HepG2 (cell line): ENCODE results near the gene LCE3E. TPM values are rescaled to one million over a fixed set of nuclear protein-coding genes. Genes with fewer than 3 reads are reported as not detected.

ENCODE experiments used
- ATAC-seq: fragments of 200-7000 bp; cut with Tn5 transposase; 3 replicates; pipeline ENCODE4 v1.9.1; 2020; ENCODE audit warnings: mild to moderate bottlenecking, moderate library complexity
- Bru-seq: library from RNA; stranded (reverse); fragments of 400-500 nt; gene quantifications from one replicate; lab custom pipeline; 2021; lab: Mats Ljungman, UMichigan
- BruChase-seq, 2 experiments: library from RNA; stranded (reverse); fragments of 400-500 nt; gene quantifications; one replicate each; lab custom pipeline; 2021; lab: Mats Ljungman, UMichigan
- BruUV-seq: library from RNA; stranded (reverse); fragments of 400-500 nt; replicated peaks from 2 replicates; lab custom pipeline; 2021; lab: Mats Ljungman, UMichigan
- CTCF ChIA-PET: fragments of 300-600 bp; formaldehyde crosslinking; extraction: SDS; loops from one replicate; lab custom pipeline; 2021; ENCODE audit warnings: low total read pairs, inconsistent platforms, low intra/inter-chr PET ratio; lab: Yijun Ruan, JAX
- POLR2A ChIA-PET: fragments of 350-600 bp; sonication (Branson Sonifier 250); formaldehyde crosslinking; loops from one replicate; lab custom pipeline; 2020; ENCODE audit warnings: antibody characterized with exemption, inconsistent platforms; lab: Yijun Ruan, JAX
- DNase-seq: peaks from one replicate; pipeline ENCODE4 v3.0.0-alpha.2; 2015; ENCODE audit warnings: low spot score
- FAIRE-seq: peaks from 3 replicates; lab custom pipeline; 2011; peaks lifted over from hg19 to GRCh38; lab: Jason Lieb, UNC
- H2AFZ ChIP-seq: one replicate; pipeline ENCODE4 v1.6.1; 2011; ENCODE audit warnings: low read length, inconsistent platforms
- H3K27ac ChIP-seq: fragments of 300-600 bp; 3 replicates; pipeline ENCODE4 v1.8.0; 2011; ENCODE audit warnings: mixed run types, mild to moderate bottlenecking, mixed read lengths, low read length, inconsistent platforms; ENCODE audit not compliant: insufficient read depth; ENCODE audit errors: extremely low read length
- H3K27me3 ChIP-seq, 2 experiments: fragments of 200-600 bp in 1 of 2; 2 replicates in 1 of 2; 3 replicates in 1 of 2; pipeline versions ENCODE4 v1.6.0 to v1.8.0; 2011; ENCODE audit warnings: low read length in 2 of 2, mild to moderate bottlenecking in 2 of 2, moderate library complexity in 2 of 2, inconsistent platforms in 1 of 2; ENCODE audit not compliant: insufficient read depth in 2 of 2, control insufficient read depth in 1 of 2
- H3K36me3 ChIP-seq, 2 experiments: fragments of 200-600 bp in 1 of 2; replicated peaks in 1 of 2; 2 replicates in 1 of 2; 3 replicates in 1 of 2; pipeline versions ENCODE4 v1.5.1 to v1.8.0; 2011; ENCODE audit warnings: low read length in 2 of 2, inconsistent platforms in 1 of 2; ENCODE audit not compliant: insufficient read depth in 2 of 2, control insufficient read depth in 1 of 2
- H3K4me1 ChIP-seq: 2 replicates; pipeline ENCODE4 v1.5.1; 2012; ENCODE audit warnings: low read length, inconsistent platforms; ENCODE audit not compliant: insufficient read depth
- H3K4me2 ChIP-seq: 2 replicates; pipeline ENCODE4 v1.6.0; 2011; ENCODE audit warnings: low read depth, low read length, inconsistent platforms
- H3K4me3 ChIP-seq, 3 experiments: fragments of 200-600 bp in 1 of 3; sonication (generic), shearing (Covaris generic) in 1 of 3; replicated peaks in 1 of 3; 2 replicates each; pipeline ENCODE4 v1.5.1; 2011 to 2016; ENCODE audit warnings: low read length in 3 of 3, inconsistent platforms in 2 of 3, low read depth in 2 of 3, mild to moderate bottlenecking in 2 of 3, control low read depth in 1 of 3, mixed read lengths in 1 of 3; ENCODE audit not compliant: insufficient read depth in 1 of 3
- H3K79me2 ChIP-seq: one replicate; pipeline ENCODE4 v1.6.1; 2011; ENCODE audit warnings: low read length, inconsistent platforms; ENCODE audit not compliant: insufficient read depth
- H3K9ac ChIP-seq: 2 replicates; pipeline ENCODE4 v1.6.0; 2011; ENCODE audit warnings: mild to moderate bottlenecking, low read depth, low read length, inconsistent platforms; ENCODE audit not compliant: insufficient read depth
- H3K9me3 ChIP-seq: 2 replicates; pipeline ENCODE4 v1.5.1; 2012; ENCODE audit warnings: mild to moderate bottlenecking, low read length
- H4K20me1 ChIP-seq: 2 replicates; pipeline ENCODE4 v1.6.0; 2011; ENCODE audit warnings: inconsistent platforms, mild to moderate bottlenecking, low read length, moderate library complexity; ENCODE audit not compliant: insufficient read depth
- BCL6 ChIP-seq: IDR thresholded peaks from 2 replicates; pipeline ENCODE4 v1.6.1; 2016; ENCODE audit warnings: missing genetic modification reagents, missing compliant biosample characterization
- HBP1 ChIP-seq: IDR thresholded peaks from 2 replicates; pipeline ENCODE4 v1.6.1; 2016; ENCODE audit warnings: low read depth, control low read depth
- HOMEZ ChIP-seq: IDR thresholded peaks from 2 replicates; pipeline ENCODE4 v1.6.1; 2016; ENCODE audit warnings: low read depth
- MEF2D ChIP-seq: sonication (generic); formaldehyde crosslinking; IDR thresholded peaks from 2 replicates; pipeline ENCODE4 v1.5.1; 2020; ENCODE audit warnings: mild to moderate bottlenecking, missing genetic modification reagents
- RFXAP ChIP-seq: sonication (generic); formaldehyde crosslinking; IDR thresholded peaks from 2 replicates; pipeline ENCODE4 v1.4.0; 2020; ENCODE audit warnings: missing genetic modification reagents, borderline replicate concordance
- SNAI1 ChIP-seq: sonication (generic); formaldehyde crosslinking; IDR thresholded peaks from 2 replicates; pipeline ENCODE4 v1.5.0; 2020; ENCODE audit warnings: mild to moderate bottlenecking, missing genetic modification reagents, borderline replicate concordance
- TEAD3 ChIP-seq: optimal IDR thresholded peaks from 2 replicates; pipeline ENCODE3; 2016; ENCODE audit warnings: borderline replicate concordance
- YEATS4 ChIP-seq: sonication (generic); formaldehyde crosslinking; IDR thresholded peaks from 2 replicates; pipeline ENCODE4 v1.4.0; 2020; ENCODE audit warnings: missing genetic modification reagents, borderline replicate concordance
- ZNF253 ChIP-seq: sonication (generic); formaldehyde crosslinking; IDR thresholded peaks from 2 replicates; pipeline ENCODE4 v1.8.0; 2022; ENCODE audit warnings: mild to moderate bottlenecking, missing genetic modification reagents, borderline replicate concordance
- ZNF432 ChIP-seq: sonication (generic); formaldehyde crosslinking; IDR thresholded peaks from 2 replicates; pipeline ENCODE4 v1.5.0; 2020; ENCODE audit warnings: missing genetic modification reagents, mild to moderate bottlenecking, borderline replicate concordance
- ZNF567 ChIP-seq: sonication (generic); formaldehyde crosslinking; IDR thresholded peaks from 2 replicates; pipeline ENCODE4 v1.8.1; 2023; ENCODE audit warnings: mild to moderate bottlenecking, missing genetic modification reagents, borderline replicate concordance
- ZNF574 ChIP-seq: sonication (generic); formaldehyde crosslinking; IDR thresholded peaks from 2 replicates; pipeline ENCODE4 v1.4.0; 2020; ENCODE audit warnings: missing genetic modification reagents
- WGBS: methylation state at CpG from one replicate; pipeline ENCODE4 v1.1.6; 2017; ENCODE audit warnings: low lambda C conversion rate; 5-methylcytosine and 5-hydroxymethylcytosine counted together
- in situ Hi-C: cut with HindIII; loops from 2 replicates; pipeline ENCODE4 v1.10.0; 2017; ENCODE audit warnings: low pct_unique_long_range_greater_than_20kb; ENCODE audit not compliant: extremely low pct_ligation_motif_present
- intact Hi-C: fragments of 100-400 bp; cut with micrococcal nuclease; formaldehyde crosslinking; loops from one replicate; pipeline ENCODE4 v1.10.0; 2022; ENCODE audit not compliant: unreplicated experiment
- long read RNA-seq, 2 experiments: library from RNA in 1 of 2; library from polyadenylated mRNA in 1 of 2; stranded (forward) in 1 of 2; unstranded in 1 of 2; transcript quantifications; one replicate each; pipeline ENCODE4 v2.0.0, GENCODE V29; 2019 to 2022
- polyA minus RNA-seq, 3 experiments: library from RNA; depleted of rRNA, polyadenylated mRNA; stranded (reverse); fragments of >200 nt; gene quantifications; 2 replicates each; pipeline ENCODE4 v1.2.3, GENCODE V29; 2011; ENCODE audit warnings: low replicate concordance in 1 of 3
- polyA plus RNA-seq, 8 experiments: library from polyadenylated mRNA; depleted of rRNA in 3 of 8; stranded (reverse) in 7 of 8; unstranded in 1 of 8; fragments of >200 nt; fragmentation: Illumina TruSeq in 4 of 8; extraction: Trizol in 4 of 8; gene quantifications; 2 replicates each; pipeline versions ENCODE4 v1.2.1 to v1.2.3, GENCODE V29; 2011 to 2016; ENCODE audit warnings: low read depth in 4 of 8, missing spikeins in 1 of 8, mixed read lengths in 1 of 8; ENCODE audit not compliant: insufficient read depth in 1 of 8
- total RNA-seq, 5 experiments: library from RNA; depleted of rRNA; stranded (reverse); fragments of >200 nt; fragmentation: Illumina TruSeq; extraction: Trizol; gene quantifications; 2 replicates each; pipeline ENCODE4 v1.2.3, GENCODE V29; 2016; ENCODE audit warnings: low read depth in 1 of 5

Gene LCE3E
- total RNA-seq (2016; rRNA removed; fragmentation: Illumina TruSeq; extraction: Trizol) (not detected in 2 replicates), polyA plus RNA-seq (2011; rRNA removed) (not detected in 2 replicates), polyA minus RNA-seq (2011; rRNA and poly(A)+ RNA removed; ENCODE audit: low replicate concordance) (not detected in 2 replicates), Bru-seq, nascent RNA (not detected), BruChase-seq, experiment 1, labeled RNA remaining after a 6-hour chase (not detected), BruChase-seq, experiment 2, labeled RNA remaining after a 2-hour chase (not detected)
- total RNA-seq (2016; cell fraction: cytosol; rRNA removed; fragmentation: Illumina TruSeq; extraction: Trizol; ENCODE audit: low read depth) = not detected in 2 replicates
- not detected in 2 replicates for total RNA-seq (2016; cell fraction: insoluble cytoplasmic fraction; rRNA removed; fragmentation: Illumina TruSeq; extraction: Trizol)
- not detected in 2 replicates for total RNA-seq (2016; cell fraction: membrane; rRNA removed; fragmentation: Illumina TruSeq; extraction: Trizol)
- total RNA-seq (2016; cell fraction: nucleus; rRNA removed; fragmentation: Illumina TruSeq; extraction: Trizol) = not detected in 2 replicates
- polyA plus RNA-seq (2011; cell fraction: cytosol; rRNA removed) = not detected in 2 replicates
- not detected in 2 replicates for polyA plus RNA-seq (2011; cell fraction: nucleus; rRNA removed)
- not detected in 2 replicates for polyA plus RNA-seq (2012)
- polyA plus RNA-seq (2016; cell fraction: cytosol; fragmentation: Illumina TruSeq; extraction: Trizol; ENCODE audit: low read depth) = not detected in 2 replicates
- polyA plus RNA-seq (2016; cell fraction: insoluble cytoplasmic fraction; fragmentation: Illumina TruSeq; extraction: Trizol; ENCODE audit: low read depth) = not detected in 2 replicates
- polyA plus RNA-seq (2016; cell fraction: membrane; fragmentation: Illumina TruSeq; extraction: Trizol; ENCODE audit: low read depth) = not detected in 2 replicates
- not detected in 2 replicates for polyA plus RNA-seq (2016; cell fraction: nucleus; fragmentation: Illumina TruSeq; extraction: Trizol; ENCODE audit: insufficient read depth, low read depth)
- polyA minus RNA-seq (2011; cell fraction: cytosol; rRNA and poly(A)+ RNA removed) = not detected in 2 replicates
- not detected in 2 replicates for polyA minus RNA-seq (2011; cell fraction: nucleus; rRNA and poly(A)+ RNA removed)
- long read RNA-seq, experiment 1 = 0 reads
- long read RNA-seq, experiment 2 = 0 reads

GRCh38 chr1:152566681-152567080 is at the start of gene LCE3E:
LCE3E (minus strand) TSS chr1:152566780; CDS start chr1:152566208, 572 bp downstream.
- DNase-seq (no peak), FAIRE-seq (no peak), ATAC-seq (no peak)
- H3K9ac ChIP-seq = no peak within 1 kb of the TSS
- no peak within 1 kb of the TSS for H3K4me2 ChIP-seq
- 0% methylated on average over 1 of the region's 1 CpG for WGBS
- H3K36me3 ChIP-seq = no peaks in the 10 kb centered on the region
- in situ Hi-C loops = loop anchor here (5.0 kb wide), 1 partner anchor 56 kb away; the partner anchor contains the start of gene LCE3A
- CTCF ChIA-PET = no interaction called here
- H2AFZ ChIP-seq = no peak within 1 kb of the TSS
- no peak within 1 kb of the TSS for H3K4me3 ChIP-seq
- no TSS peak for BruUV-seq
- H3K4me1 ChIP-seq = no peaks in the 10 kb centered on the region
- H3K9me3 ChIP-seq = no peaks in the 10 kb centered on the region
- H3K27ac ChIP-seq = no peak within 1 kb of the TSS
- no peaks in the 10 kb centered on the region for H4K20me1 ChIP-seq
- intact Hi-C loops = no loop called here
- POLR2A ChIA-PET = no interaction called here
- H3K27me3 ChIP-seq = no peaks in the 10 kb centered on the region
- H3K79me2 ChIP-seq = no peaks in the 10 kb centered on the region
- TF ChIP-seq BCL6 (CRISPR knock-in tag) (no peak), HOMEZ (CRISPR knock-in tag) (no peak), MEF2D (CRISPR knock-in tag) (no peak), SNAI1 (CRISPR knock-in tag) (no peak), RFXAP (CRISPR knock-in tag) (no peak), ZNF574 (CRISPR knock-in tag) (no peak), ZNF567 (CRISPR knock-in tag) (no peak), ZNF253 (CRISPR knock-in tag) (no peak), YEATS4 (CRISPR knock-in tag) (no peak), ZNF432 (CRISPR knock-in tag) (no peak), TEAD3 (CRISPR knock-in tag) (no peak), HBP1 (no peak)
